Vagina (tissue), 2 donors: Measurements from ENCODE around the gene RIN2. TPM values are rescaled to one million over a fixed set of nuclear protein-coding genes. Genes with fewer than 3 reads are reported as not detected.

ENCODE experiments used
- DNase-seq, 2 donors: peaks; one replicate each; pipeline ENCODE4 v3.0.0-alpha.2; 2017; ENCODE audit errors: extremely low spot score in 2 of 2
- H3K27ac ChIP-seq: fragments of 200-600 bp; sonication (generic); one replicate; pipeline ENCODE4 v1.5.1; 2019
- H3K27me3 ChIP-seq: fragments of 200-600 bp; sonication (generic); one replicate; pipeline ENCODE4 v1.5.1; 2019
- H3K36me3 ChIP-seq, 2 donors: fragments of 200-600 bp; sonication (generic); one replicate each; pipeline ENCODE4 v1.5.1; 2017 to 2019
- H3K4me1 ChIP-seq: fragments of 200-600 bp; sonication (generic); one replicate; pipeline ENCODE4 v1.5.1; 2019
- H3K4me3 ChIP-seq, 2 donors: fragments of 200-600 bp; sonication (generic); 1 replicate in 1 of 2; 2 replicates in 1 of 2; pipeline ENCODE4 v1.5.1; 2016 to 2019
- H3K9me3 ChIP-seq: fragments of 200-600 bp; sonication (generic); one replicate; pipeline ENCODE4 v1.5.1; 2019
- POLR2A ChIP-seq, 2 donors: fragments of 450-650 bp; IDR thresholded peaks; one replicate each; pipeline ENCODE4 v1.6.1; 2017; ENCODE audit warnings: antibody characterized with exemption in 2 of 2, mild to moderate bottlenecking in 2 of 2, moderate library complexity in 2 of 2
- POLR2AphosphoS5 ChIP-seq, 2 donors: sonication (generic); formaldehyde crosslinking; IDR thresholded peaks; one replicate each; pipeline ENCODE4 v1.9.0; 2017; ENCODE audit warnings: antibody characterized with exemption in 2 of 2, mild to moderate bottlenecking in 2 of 2, low read depth in 1 of 2; ENCODE audit not compliant: insufficient read depth in 1 of 2
- intact Hi-C: fragments of 100-400 bp; cut with DNase I; formaldehyde crosslinking; loops from one replicate; pipeline ENCODE4 v1.15.1; 2023
- total RNA-seq: library from RNA; depleted of rRNA; stranded (reverse); fragments of >200 nt; gene quantifications from one replicate; pipeline ENCODE4 v1.2.3, GENCODE V29; 2016
- TF ChIP-seq, protein P1 (sequence below), 3 experiments: fragments of 450-650 bp in 2 of 3; fragments of 200-600 bp in 1 of 3; sonication (generic) in 1 of 3; IDR thresholded peaks; one replicate each; pipeline ENCODE4 v1.5.1; 2017 to 2019; ENCODE audit warnings: antibody characterized with exemption in 3 of 3, mild to moderate bottlenecking in 2 of 3, moderate library complexity in 2 of 3

Gene RIN2, protein sequence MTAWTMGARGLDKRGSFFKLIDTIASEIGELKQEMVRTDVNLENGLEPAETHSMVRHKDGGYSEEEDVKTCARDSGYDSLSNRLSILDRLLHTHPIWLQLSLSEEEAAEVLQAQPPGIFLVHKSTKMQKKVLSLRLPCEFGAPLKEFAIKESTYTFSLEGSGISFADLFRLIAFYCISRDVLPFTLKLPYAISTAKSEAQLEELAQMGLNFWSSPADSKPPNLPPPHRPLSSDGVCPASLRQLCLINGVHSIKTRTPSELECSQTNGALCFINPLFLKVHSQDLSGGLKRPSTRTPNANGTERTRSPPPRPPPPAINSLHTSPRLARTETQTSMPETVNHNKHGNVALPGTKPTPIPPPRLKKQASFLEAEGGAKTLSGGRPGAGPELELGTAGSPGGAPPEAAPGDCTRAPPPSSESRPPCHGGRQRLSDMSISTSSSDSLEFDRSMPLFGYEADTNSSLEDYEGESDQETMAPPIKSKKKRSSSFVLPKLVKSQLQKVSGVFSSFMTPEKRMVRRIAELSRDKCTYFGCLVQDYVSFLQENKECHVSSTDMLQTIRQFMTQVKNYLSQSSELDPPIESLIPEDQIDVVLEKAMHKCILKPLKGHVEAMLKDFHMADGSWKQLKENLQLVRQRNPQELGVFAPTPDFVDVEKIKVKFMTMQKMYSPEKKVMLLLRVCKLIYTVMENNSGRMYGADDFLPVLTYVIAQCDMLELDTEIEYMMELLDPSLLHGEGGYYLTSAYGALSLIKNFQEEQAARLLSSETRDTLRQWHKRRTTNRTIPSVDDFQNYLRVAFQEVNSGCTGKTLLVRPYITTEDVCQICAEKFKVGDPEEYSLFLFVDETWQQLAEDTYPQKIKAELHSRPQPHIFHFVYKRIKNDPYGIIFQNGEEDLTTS
- 86.9 TPM for total RNA-seq

DNA sequence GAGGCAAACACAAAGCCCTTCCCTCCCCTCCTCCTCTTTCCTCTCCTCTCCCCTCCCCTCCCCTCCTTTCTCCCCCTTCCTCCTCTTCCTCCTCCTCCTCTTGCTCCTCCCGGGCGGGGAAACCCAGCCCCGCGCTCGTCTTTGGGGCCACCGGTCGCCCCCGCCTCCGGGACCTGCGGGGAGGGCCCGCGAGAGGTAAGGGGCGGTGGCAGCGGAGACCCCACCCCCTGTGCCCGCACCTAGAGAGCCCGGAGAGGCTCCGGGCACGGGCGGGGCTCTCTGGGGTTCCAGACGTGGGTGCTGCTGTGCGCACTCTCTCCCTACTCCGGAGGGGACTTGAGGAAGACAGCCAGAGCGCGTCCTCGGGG, at the start of gene RIN2:
Gene RIN2, plus strand, starts transcription at position 126 of the 368 bp plus-strand sequence. CDS start 131,344 bp downstream, outside the sequence.
- Histone ChIP-seq H3K4me3 (peak within 1 kb of the TSS; percentile 53 to 76), H3K27ac (peak within 1 kb of the TSS; percentile 96), H3K4me1 (peaks cover 36% of the 10 kb centered on the region), H3K9me3 (no peaks in the 10 kb centered on the region), H3K27me3 (no peaks in the 10 kb centered on the region), H3K36me3 (no peaks in the 10 kb centered on the region)
- peak in 1 of 2 donors; percentile 60 for TF ChIP-seq POLR2AphosphoS5 (IDR thresholded peaks at IDR 0.05; ENCODE audit: insufficient read depth in 1 of 2, low read depth in 1 of 2)
- TF ChIP-seq, protein P1, sequence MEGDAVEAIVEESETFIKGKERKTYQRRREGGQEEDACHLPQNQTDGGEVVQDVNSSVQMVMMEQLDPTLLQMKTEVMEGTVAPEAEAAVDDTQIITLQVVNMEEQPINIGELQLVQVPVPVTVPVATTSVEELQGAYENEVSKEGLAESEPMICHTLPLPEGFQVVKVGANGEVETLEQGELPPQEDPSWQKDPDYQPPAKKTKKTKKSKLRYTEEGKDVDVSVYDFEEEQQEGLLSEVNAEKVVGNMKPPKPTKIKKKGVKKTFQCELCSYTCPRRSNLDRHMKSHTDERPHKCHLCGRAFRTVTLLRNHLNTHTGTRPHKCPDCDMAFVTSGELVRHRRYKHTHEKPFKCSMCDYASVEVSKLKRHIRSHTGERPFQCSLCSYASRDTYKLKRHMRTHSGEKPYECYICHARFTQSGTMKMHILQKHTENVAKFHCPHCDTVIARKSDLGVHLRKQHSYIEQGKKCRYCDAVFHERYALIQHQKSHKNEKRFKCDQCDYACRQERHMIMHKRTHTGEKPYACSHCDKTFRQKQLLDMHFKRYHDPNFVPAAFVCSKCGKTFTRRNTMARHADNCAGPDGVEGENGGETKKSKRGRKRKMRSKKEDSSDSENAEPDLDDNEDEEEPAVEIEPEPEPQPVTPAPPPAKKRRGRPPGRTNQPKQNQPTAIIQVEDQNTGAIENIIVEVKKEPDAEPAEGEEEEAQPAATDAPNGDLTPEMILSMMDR (IDR thresholded peaks at IDR 0.05), result no peak
- peak in 1 of 2 donors; percentile 13 for TF ChIP-seq POLR2A (IDR thresholded peaks at IDR 0.05)
- DNase-seq, result no peak
- intact Hi-C loops, result no loop called here

GRCh38 chr20:19709635-19710335, 48.3 kb upstream of the RIN2 start:
- TF ChIP-seq, protein P1 (IDR thresholded peaks at IDR 0.05), result no peak
- TF ChIP-seq POLR2A (IDR thresholded peaks at IDR 0.05), result no peak
- TF ChIP-seq POLR2AphosphoS5 (IDR thresholded peaks at IDR 0.05; ENCODE audit: insufficient read depth in 1 of 2, low read depth in 1 of 2), result no peak
- H3K36me3 ChIP-seq, result no peaks in the 10 kb centered on the region
- intact Hi-C loops, result no loop called here
- peak overlapping the region; percentile 33 for H3K27ac ChIP-seq
- no peak for DNase-seq
- no peak overlapping the region for H3K4me3 ChIP-seq
- H3K4me1 ChIP-seq, result peaks cover 60% of the 10 kb centered on the region
- H3K27me3 ChIP-seq, result no peaks in the 10 kb centered on the region
- H3K9me3 ChIP-seq, result no peaks in the 10 kb centered on the region

DNA sequence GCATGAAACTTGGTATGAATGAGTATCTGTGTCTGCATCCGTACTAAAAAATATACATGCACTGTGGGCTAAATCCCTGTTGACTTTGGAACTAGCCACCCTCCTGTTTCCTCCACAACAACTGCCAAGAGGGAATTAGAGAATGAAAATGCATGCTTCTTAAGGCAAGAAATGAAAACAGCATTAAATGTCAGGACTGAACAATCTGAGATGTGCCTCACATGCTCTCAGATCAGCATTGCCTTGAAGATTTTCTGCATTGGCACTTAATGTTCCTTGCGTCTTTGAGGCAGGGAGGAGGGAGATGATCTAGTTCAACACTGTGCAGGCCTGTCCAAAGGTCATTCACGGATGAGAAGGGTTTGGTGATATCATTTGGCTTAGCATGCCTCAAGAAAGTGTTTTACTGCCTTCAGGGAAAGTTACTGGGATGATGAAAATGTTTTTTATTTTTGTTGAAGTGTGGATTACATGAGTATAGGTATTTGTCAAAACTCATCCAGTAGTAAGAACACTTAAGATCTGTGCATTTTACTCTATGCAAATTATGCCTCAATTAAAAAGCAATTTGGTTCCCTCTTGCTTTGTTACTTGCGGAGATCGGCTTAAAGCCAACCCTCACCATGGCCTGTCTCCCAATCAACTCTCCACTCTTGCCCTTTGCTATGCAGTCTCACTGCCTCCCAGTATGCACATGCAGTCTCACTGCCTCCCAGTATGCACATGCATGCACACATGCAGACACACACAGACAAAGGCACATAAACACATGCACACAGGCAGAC, 47.5 kb upstream of the RIN2 start:
- H3K4me1 ChIP-seq, result peaks cover 63% of the 10 kb centered on the region
- no peaks in the 10 kb centered on the region for H3K27me3 ChIP-seq
- no peaks in the 10 kb centered on the region for H3K36me3 ChIP-seq
- intact Hi-C loops, result no loop called here
- H3K27ac ChIP-seq, result no peak overlapping the region
- DNase-seq, result no peak
- H3K9me3 ChIP-seq, result no peaks in the 10 kb centered on the region
- H3K4me3 ChIP-seq, result no peak overlapping the region
- TF ChIP-seq POLR2AphosphoS5 (IDR thresholded peaks at IDR 0.05; ENCODE audit: insufficient read depth in 1 of 2, low read depth in 1 of 2) (peak in 1 of 2 donors; percentile 56), POLR2A (IDR thresholded peaks at IDR 0.05) (no peak)

- H3K4me1 ChIP-seq, result peaks cover 63% of the 10 kb centered on the region
- no peak overlapping the region for H3K27ac ChIP-seq
- H3K36me3 ChIP-seq, result no peaks in the 10 kb centered on the region
- H3K27me3 ChIP-seq, result no peaks in the 10 kb centered on the region
- TF ChIP-seq POLR2AphosphoS5 (IDR thresholded peaks at IDR 0.05; ENCODE audit: insufficient read depth in 1 of 2, low read depth in 1 of 2), result no peak
- TF ChIP-seq, protein P1 (IDR thresholded peaks at IDR 0.05), result no peak
- TF ChIP-seq POLR2A (IDR thresholded peaks at IDR 0.05), result no peak
- no peak overlapping the region for H3K4me3 ChIP-seq
- H3K9me3 ChIP-seq, result no peaks in the 10 kb centered on the region
- DNase-seq, result no peak
- intact Hi-C loops, result no loop called here
Measured at GRCh38 chr20:19711126-19711525, 46.9 kb upstream of the RIN2 start.
